ENCODE results near the gene PLET1.

PLET1 gene

GRCh38 chr11:112216561-112217105 is 44.0 kb downstream of the PLET1 start:
- DNase-seq: no peak
- Histone ChIP-seq H3K36me3 (replicated peaks; ENCODE audit: insufficient read depth, low read length) (no peaks in the 10 kb centered on the region), H4K20me1 (ENCODE audit: insufficient read depth, low read length) (no peaks in the 10 kb centered on the region), H3K4me3 (ENCODE audit: low read length) (no peak overlapping the region), H2AFZ (ENCODE audit: low read length) (no peak overlapping the region), H3K4me1 (ENCODE audit: low read length) (no peaks in the 10 kb centered on the region), H3F3A (ENCODE audit: insufficient read depth, low read length) (no peaks in the 10 kb centered on the region), H3K27me3 (replicated peaks; ENCODE audit: insufficient read depth, low read length) (no peaks in the 10 kb centered on the region), H3K79me2 (ENCODE audit: low read length) (no peaks in the 10 kb centered on the region), H3K9me3 (replicated peaks; ENCODE audit: insufficient read depth, low read length) (no peaks in the 10 kb centered on the region), H3K4me2 (ENCODE audit: low read depth, low read length) (no peak overlapping the region), H3K27ac (ENCODE audit: low read length) (no peak overlapping the region), H3K9ac (ENCODE audit: low read length) (no peak overlapping the region), H3K9me2 (replicated peaks; ENCODE audit: insufficient read depth, low read length) (no peaks in the 10 kb centered on the region)
- TF ChIP-seq CTCF (IDR thresholded peaks at IDR 0.05; ENCODE audit: low read length) (no peak), EZH2phosphoT487 (IDR thresholded peaks at IDR 0.05; ENCODE audit: low read length) (no peak), EZH2 (optimal IDR thresholded peaks at IDR 0.05; ENCODE audit: low read depth, low read length) (no peak)

GRCh38 chr11:112215621-112216020 is 45.0 kb downstream of the PLET1 start:
- no peaks in the 10 kb centered on the region for H3F3A ChIP-seq (ENCODE audit: insufficient read depth, low read length)
- no peaks in the 10 kb centered on the region for H3K9me3 ChIP-seq (replicated peaks; ENCODE audit: insufficient read depth, low read length)
- TF ChIP-seq CTCF (IDR thresholded peaks at IDR 0.05; ENCODE audit: low read length): no peak
- no peak for TF ChIP-seq EZH2phosphoT487 (IDR thresholded peaks at IDR 0.05; ENCODE audit: low read length)
- TF ChIP-seq EZH2 (optimal IDR thresholded peaks at IDR 0.05; ENCODE audit: low read depth, low read length): no peak
- no peak overlapping the region for H3K27ac ChIP-seq (ENCODE audit: low read length)
- H3K36me3 ChIP-seq (replicated peaks; ENCODE audit: insufficient read depth, low read length): no peaks in the 10 kb centered on the region
- H3K27me3 ChIP-seq (replicated peaks; ENCODE audit: insufficient read depth, low read length): no peaks in the 10 kb centered on the region
- H3K9me2 ChIP-seq (replicated peaks; ENCODE audit: insufficient read depth, low read length): no peaks in the 10 kb centered on the region
- DNase-seq: no peak
- no peaks in the 10 kb centered on the region for H4K20me1 ChIP-seq (ENCODE audit: insufficient read depth, low read length)
- no peak overlapping the region for H3K4me2 ChIP-seq (ENCODE audit: low read depth, low read length)
- no peak overlapping the region for H3K4me3 ChIP-seq (ENCODE audit: low read length)
- no peak overlapping the region for H3K9ac ChIP-seq (ENCODE audit: low read length)
- H2AFZ ChIP-seq (ENCODE audit: low read length): no peak overlapping the region
- H3K79me2 ChIP-seq (ENCODE audit: low read length): no peaks in the 10 kb centered on the region
- H3K4me1 ChIP-seq (ENCODE audit: low read length): peaks cover 6% of the 10 kb centered on the region; the same call in 1 of the 2 replicates

GRCh38 chr11:112213753-112214152 is 46.9 kb downstream of the PLET1 start:
- H3K4me1 ChIP-seq (ENCODE audit: low read length): peaks cover 6% of the 10 kb centered on the region; the same call in 1 of the 2 replicates
- no peak overlapping the region for H3K9ac ChIP-seq (ENCODE audit: low read length)
- H3F3A ChIP-seq (ENCODE audit: insufficient read depth, low read length): no peaks in the 10 kb centered on the region
- H3K9me3 ChIP-seq (replicated peaks; ENCODE audit: insufficient read depth, low read length): no peaks in the 10 kb centered on the region
- TF ChIP-seq EZH2 (optimal IDR thresholded peaks at IDR 0.05; ENCODE audit: low read depth, low read length) (no peak), CTCF (IDR thresholded peaks at IDR 0.05; ENCODE audit: low read length) (no peak), EZH2phosphoT487 (IDR thresholded peaks at IDR 0.05; ENCODE audit: low read length) (no peak)
- no peak for DNase-seq
- H3K36me3 ChIP-seq (replicated peaks; ENCODE audit: insufficient read depth, low read length): no peaks in the 10 kb centered on the region
- H3K27me3 ChIP-seq (replicated peaks; ENCODE audit: insufficient read depth, low read length): no peaks in the 10 kb centered on the region
- H3K4me3 ChIP-seq (ENCODE audit: low read length): no peak overlapping the region
- no peaks in the 10 kb centered on the region for H3K79me2 ChIP-seq (ENCODE audit: low read length)
- no peak overlapping the region for H2AFZ ChIP-seq (ENCODE audit: low read length)
- no peaks in the 10 kb centered on the region for H3K9me2 ChIP-seq (replicated peaks; ENCODE audit: insufficient read depth, low read length)
- no peak overlapping the region for H3K4me2 ChIP-seq (ENCODE audit: low read depth, low read length)
- no peak overlapping the region for H3K27ac ChIP-seq (ENCODE audit: low read length)
- no peaks in the 10 kb centered on the region for H4K20me1 ChIP-seq (ENCODE audit: insufficient read depth, low read length)

Data from MM.1S (cell line).